Measurements from ENCODE around the gene NDUFAF8.

Gene NDUFAF8

DNA sequence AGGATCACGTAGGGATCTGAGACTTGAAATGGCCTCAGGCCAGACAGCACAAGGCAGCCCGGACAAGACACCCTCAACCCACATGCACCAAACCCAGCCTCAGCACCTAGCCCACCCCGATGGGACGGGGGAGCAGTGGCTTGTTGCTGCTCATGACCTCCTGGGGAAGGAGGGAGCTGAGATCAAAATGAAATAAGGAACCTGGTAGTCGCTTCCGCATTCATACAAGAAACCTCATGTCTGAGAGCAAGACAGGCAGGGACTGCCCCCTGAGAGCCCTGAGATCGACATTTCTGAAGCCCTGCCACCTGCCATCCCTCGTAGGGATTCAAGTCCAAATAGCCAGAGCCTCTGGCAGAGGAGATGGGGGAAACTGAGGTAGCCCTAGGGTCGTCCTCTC lies 10.7 kb upstream of the NDUFAF8 start:
- peaks cover 4% of the 10 kb centered on the region for H3K27me3 Mint-ChIP-seq (ENCODE audit: low read depth)
- no peaks in the 10 kb centered on the region for H3K9me3 Mint-ChIP-seq
- peaks cover 9% of the 10 kb centered on the region for H3K4me1 Mint-ChIP-seq (ENCODE audit: low read depth)
- no peak overlapping the region for H3K4me3 Mint-ChIP-seq
- peaks cover 13% of the 10 kb centered on the region for H3K36me3 Mint-ChIP-seq (ENCODE audit: low read depth)
- no peak overlapping the region for H3K27ac Mint-ChIP-seq

DNA sequence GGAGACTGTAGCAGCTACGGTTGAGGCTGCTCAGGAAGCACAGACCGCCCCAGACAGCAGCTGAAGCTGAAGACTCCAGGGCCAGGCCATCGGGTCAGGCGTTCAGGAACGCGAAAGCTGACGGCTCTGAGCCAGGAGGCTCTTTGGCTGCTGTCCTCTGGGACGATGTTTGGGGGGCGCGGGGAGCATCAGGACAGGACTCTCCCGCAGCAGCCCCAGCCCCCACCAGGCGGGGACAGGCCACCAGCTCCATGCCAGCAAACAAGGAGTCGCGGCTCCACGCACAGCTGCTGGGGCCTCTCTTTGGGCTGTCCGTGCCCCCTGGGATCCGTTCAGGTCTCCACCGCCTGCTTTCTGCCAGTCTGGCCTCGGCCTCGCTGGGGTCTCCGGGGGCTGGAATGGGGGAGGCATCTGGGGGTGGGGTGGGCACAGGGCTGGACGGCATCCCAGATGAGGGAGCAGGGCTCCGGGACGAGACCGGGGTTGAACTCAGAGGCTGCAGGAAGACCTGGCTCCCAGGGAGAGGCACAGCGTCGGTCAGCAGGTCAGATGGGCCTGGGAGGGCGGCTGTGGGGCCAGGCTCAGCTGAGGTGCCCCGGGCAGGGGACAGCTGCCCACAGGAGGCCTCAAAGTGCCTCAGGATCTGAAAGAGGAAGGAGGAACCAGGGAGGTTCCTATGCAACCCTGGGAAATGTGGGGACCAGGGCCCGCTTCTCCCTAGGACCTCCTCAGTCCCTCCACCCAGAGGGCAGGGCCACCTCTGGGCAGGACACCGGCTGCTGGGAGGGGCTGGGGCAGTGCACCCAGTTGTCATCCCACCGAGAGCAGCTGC lies 10.1 kb upstream of the NDUFAF8 start:
- H3K4me3 Mint-ChIP-seq = no peak overlapping the region
- H3K27ac Mint-ChIP-seq = no peak overlapping the region
- peaks cover 4% of the 10 kb centered on the region for H3K27me3 Mint-ChIP-seq (ENCODE audit: low read depth)
- peaks cover 3% of the 10 kb centered on the region for H3K4me1 Mint-ChIP-seq (ENCODE audit: low read depth)
- H3K9me3 Mint-ChIP-seq = no peaks in the 10 kb centered on the region
- peaks cover 13% of the 10 kb centered on the region for H3K36me3 Mint-ChIP-seq (ENCODE audit: low read depth)

DNA sequence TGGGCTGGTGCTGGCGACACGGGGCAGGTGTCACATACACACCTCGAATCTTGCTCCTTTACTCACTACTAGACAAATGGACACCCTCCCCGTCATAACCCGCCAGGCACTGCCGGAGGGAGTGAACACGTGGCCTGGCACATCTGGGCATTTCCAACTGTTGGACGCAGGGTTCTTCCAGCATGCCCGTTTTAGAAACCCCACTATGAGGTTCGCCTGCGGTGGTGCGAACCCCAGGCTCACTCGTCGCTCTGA lies 9.5 kb upstream of the NDUFAF8 start:
- Mint-ChIP-seq H3K9me3 (no peaks in the 10 kb centered on the region), H3K4me1 (ENCODE audit: low read depth) (peaks cover 3% of the 10 kb centered on the region), H3K27ac (no peak overlapping the region), H3K27me3 (ENCODE audit: low read depth) (peaks cover 4% of the 10 kb centered on the region), H3K36me3 (ENCODE audit: low read depth) (peaks cover 13% of the 10 kb centered on the region), H3K4me3 (no peak overlapping the region)

DNA sequence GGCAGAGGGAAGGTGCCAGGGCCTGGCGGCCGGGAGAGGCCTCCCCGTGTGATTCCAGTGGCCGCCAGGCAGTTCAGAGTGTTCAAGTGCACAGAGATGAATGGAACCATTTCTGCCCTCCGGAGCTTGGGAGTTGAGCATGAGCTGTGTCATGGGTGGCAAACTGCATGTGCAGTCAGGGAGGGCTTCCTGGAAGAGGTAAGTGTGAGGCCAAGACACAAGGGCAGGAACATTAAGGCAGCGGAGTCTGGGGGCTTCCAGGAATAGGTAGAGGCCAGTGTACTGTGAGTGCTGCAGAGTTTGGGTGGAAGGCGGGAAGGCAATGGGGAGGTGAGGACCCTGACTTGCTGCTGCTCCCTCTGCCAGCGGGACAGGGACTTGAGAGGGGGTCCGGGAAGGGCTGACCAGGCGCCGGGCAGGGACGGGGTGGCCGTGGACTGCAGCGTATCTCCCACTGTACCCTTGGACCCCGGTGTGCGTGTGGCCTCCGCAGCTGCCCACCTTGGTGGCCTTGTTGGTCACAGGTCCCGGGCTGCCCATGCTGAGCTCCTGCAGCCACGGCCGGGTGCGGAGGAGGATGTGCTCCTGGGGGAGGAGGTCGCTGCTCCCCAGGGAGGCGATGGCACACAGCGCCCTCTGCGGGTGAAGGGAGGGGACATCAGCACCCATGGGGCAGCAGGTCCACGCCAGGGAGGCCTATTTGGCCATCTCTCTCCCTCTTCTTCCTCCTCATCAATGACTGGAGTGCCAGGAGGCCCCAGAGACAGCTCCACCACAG lies 8.9 kb upstream of the NDUFAF8 start:
- Mint-ChIP-seq H3K4me3 (no peak overlapping the region), H3K36me3 (ENCODE audit: low read depth) (peaks cover 15% of the 10 kb centered on the region), H3K9me3 (no peaks in the 10 kb centered on the region), H3K27me3 (ENCODE audit: low read depth) (peaks cover 4% of the 10 kb centered on the region), H3K4me1 (ENCODE audit: low read depth) (peaks cover 7% of the 10 kb centered on the region), H3K27ac (no peak overlapping the region)

DNA sequence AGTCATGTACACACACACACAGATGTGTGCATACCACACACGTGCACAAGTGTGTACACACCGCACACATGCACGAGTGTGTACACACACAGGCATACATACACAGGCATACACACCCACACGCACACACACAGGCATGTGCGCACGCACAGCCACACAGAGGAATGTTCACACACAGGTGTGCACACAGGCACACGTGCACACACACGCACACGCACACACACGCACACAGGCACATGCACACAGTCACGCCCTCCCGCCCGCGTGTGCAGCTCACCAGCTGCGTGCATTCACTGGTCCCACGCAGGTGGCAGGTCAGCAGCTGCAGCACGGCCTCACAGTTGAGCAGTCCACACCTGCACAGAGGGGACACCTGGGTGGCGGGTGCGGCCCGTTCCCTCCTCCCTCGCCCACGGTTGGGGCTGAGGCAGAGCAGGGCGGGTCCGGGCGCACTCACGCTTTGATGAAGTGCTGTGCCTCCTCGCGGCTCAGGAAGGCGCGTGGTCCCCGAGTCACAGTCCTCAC lies 7.9 kb upstream of the NDUFAF8 start:
- H3K4me1 Mint-ChIP-seq (ENCODE audit: low read depth) = peaks cover 7% of the 10 kb centered on the region
- H3K27ac Mint-ChIP-seq = no peak overlapping the region
- no peaks in the 10 kb centered on the region for H3K9me3 Mint-ChIP-seq
- peaks cover 15% of the 10 kb centered on the region for H3K36me3 Mint-ChIP-seq (ENCODE audit: low read depth)
- H3K4me3 Mint-ChIP-seq = no peak overlapping the region
- H3K27me3 Mint-ChIP-seq (ENCODE audit: low read depth) = peaks cover under 1% of the 10 kb centered on the region

DNA sequence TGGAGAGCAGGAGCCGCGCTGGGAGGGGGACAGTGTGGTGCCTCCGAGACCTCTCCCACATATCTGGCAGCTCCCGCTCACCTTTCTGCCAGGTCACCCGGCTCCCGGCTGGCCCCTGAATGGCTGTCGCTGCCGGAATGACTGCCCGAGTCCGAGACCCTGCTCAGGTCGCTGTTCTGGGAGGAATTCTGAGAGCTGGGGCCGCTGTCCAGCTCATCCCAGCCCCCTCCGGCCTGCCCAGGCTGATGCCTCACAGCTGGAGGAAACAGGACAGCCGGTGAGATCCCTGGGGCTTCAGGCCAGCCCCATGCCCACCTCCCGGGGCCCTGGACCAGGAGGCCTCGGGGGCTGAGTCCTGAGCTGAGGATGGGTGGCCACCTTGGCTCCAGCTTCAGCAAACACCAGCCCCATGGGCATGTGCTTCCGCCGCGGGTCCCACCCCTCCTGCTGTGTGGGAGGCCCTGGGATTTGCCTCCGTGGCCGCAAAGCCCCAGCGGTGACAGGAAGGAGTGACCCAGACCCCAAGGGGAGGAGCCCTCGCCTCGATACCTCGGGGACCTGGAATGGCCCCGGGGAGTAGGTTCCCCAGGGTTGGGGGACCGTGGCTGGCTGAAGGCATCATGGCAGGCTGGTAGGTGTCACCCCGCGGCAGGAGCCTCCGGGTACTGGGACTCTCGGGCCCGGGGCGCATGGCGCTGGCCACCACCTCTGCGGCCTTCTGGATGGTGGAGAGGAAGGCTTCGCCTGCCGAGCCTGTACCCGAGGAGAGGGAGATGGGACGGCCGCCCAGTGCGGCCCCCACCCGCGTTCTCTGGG lies 7.1 kb upstream of the NDUFAF8 start:
- Mint-ChIP-seq H3K4me3 (no peak overlapping the region), H3K4me1 (ENCODE audit: low read depth) (peaks cover 7% of the 10 kb centered on the region), H3K27ac (no peak overlapping the region), H3K27me3 (ENCODE audit: low read depth) (no peaks in the 10 kb centered on the region), H3K36me3 (ENCODE audit: low read depth) (peaks cover 15% of the 10 kb centered on the region), H3K9me3 (no peaks in the 10 kb centered on the region)

DNA sequence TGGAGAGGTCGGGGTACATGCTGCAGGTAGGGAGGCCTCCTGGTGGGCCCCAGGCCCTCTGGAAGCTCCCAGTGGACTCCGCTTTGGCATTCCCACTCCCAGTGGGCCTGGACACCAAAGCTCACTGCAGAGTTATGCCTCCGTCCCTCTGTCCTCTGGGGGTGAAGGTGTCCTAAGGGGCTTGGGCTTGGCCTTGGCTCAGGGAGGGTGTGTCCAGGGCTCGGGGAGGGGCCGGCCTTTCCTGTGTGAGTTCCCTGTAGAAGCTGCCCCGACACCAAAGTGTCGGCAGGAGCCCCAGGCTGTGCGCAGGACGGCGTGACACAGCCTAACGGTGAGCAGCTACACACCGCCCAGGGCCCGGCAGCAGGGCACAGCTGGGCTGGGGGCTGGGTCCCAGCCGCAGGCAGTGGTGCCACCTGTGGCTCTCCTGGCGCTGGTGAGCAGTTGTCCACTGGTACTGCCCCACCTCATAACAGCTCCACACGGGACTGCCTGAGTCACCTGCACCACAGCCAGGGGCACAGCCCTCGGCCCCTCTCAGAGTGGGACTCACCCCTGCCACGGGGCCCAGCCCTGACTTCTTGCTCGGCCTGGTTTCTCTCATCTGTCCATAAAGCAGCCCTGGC lies 6.4 kb upstream of the NDUFAF8 start:
- no peak overlapping the region for H3K4me3 Mint-ChIP-seq
- H3K36me3 Mint-ChIP-seq (ENCODE audit: low read depth) = peaks cover 12% of the 10 kb centered on the region
- peaks cover 11% of the 10 kb centered on the region for H3K4me1 Mint-ChIP-seq (ENCODE audit: low read depth)
- H3K27ac Mint-ChIP-seq = no peak overlapping the region
- no peaks in the 10 kb centered on the region for H3K9me3 Mint-ChIP-seq
- H3K27me3 Mint-ChIP-seq (ENCODE audit: low read depth) = no peaks in the 10 kb centered on the region

DNA sequence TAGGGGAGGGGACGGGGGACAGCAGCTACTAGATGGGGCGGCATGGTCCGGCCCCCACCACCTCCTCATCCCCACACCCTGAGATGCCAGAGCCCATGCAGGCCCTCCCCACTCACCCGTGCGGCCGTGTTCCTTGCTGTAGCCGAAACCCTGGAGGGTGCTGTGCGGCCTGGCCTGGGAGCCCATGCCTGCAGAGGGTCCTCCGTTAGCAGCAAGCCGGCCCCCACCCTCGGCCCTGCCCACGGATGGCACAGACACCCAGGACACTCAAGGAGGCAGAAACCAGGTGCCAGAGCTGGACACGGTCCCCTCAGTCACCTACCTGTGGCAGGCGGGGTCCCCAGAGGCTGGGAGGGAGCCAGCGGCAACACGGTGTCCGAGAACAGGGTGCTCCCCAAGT lies 5.8 kb upstream of the NDUFAF8 start:
- H3K9me3 Mint-ChIP-seq = no peaks in the 10 kb centered on the region
- no peak overlapping the region for H3K4me3 Mint-ChIP-seq
- peaks cover 14% of the 10 kb centered on the region for H3K4me1 Mint-ChIP-seq (ENCODE audit: low read depth)
- H3K36me3 Mint-ChIP-seq (ENCODE audit: low read depth) = peaks cover 12% of the 10 kb centered on the region
- no peaks in the 10 kb centered on the region for H3K27me3 Mint-ChIP-seq (ENCODE audit: low read depth)
- no peak overlapping the region for H3K27ac Mint-ChIP-seq

DNA sequence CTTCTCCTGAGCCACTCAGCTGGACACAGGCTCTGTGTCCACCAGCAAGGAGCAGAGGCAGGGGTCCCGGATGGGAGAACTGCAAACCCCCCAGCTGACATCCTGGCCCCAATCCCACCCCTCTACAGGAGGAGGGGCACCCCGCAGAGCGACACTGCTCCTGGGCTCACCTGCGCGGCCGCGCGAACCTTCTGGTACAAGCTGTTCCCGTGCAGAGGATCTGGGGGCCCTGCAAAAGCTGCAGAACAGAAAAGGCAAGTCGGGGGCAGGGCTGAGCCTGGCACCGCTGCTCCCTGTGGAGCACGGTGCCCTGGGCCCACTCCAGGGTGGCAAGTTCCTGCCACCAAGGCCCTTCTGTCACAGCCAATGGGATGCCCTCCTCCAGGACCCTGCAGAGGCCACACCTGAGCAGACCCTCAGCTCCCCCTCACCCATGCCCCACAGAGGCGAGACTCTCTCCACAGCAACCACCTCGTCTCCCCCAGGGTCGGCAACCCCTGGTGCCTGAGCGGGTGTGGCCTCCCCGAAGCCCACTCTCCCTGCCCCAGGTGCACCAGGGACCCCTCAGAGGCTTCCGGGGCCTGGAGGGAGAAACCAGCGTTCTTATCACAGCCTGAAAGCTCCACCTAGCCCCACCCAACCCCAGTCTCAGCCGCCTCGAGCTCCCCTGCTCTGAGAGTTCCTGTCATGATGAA lies 5.2 kb upstream of the NDUFAF8 start:
- Mint-ChIP-seq H3K27me3 (ENCODE audit: low read depth) (no peaks in the 10 kb centered on the region), H3K4me1 (ENCODE audit: low read depth) (peaks cover 14% of the 10 kb centered on the region), H3K36me3 (ENCODE audit: low read depth) (peaks cover 12% of the 10 kb centered on the region), H3K27ac (no peak overlapping the region), H3K4me3 (no peak overlapping the region), H3K9me3 (no peaks in the 10 kb centered on the region)

DNA sequence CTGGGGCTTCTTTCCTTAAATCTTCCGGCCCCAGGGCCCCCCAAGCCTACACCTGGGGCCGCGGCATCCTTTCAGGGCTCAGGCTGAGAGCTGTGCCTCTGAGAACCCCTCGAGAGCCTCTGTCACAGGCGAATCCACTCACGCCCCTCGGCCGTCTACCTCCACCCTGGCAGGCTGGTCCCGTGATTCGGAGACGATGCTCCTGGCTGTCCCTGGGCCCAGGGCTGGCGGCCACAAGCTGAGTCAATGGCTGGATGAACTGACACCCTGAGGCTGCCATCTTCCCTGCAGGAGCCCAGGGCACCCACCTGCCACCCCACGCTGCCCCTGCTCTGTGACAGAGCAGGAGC lies 4.6 kb upstream of the NDUFAF8 start:
- H3K4me1 Mint-ChIP-seq (ENCODE audit: low read depth) = peaks cover 14% of the 10 kb centered on the region
- H3K27ac Mint-ChIP-seq = no peak overlapping the region
- peaks cover 12% of the 10 kb centered on the region for H3K36me3 Mint-ChIP-seq (ENCODE audit: low read depth)
- H3K4me3 Mint-ChIP-seq = no peak overlapping the region
- no peaks in the 10 kb centered on the region for H3K9me3 Mint-ChIP-seq
- H3K27me3 Mint-ChIP-seq (ENCODE audit: low read depth) = no peaks in the 10 kb centered on the region

DNA sequence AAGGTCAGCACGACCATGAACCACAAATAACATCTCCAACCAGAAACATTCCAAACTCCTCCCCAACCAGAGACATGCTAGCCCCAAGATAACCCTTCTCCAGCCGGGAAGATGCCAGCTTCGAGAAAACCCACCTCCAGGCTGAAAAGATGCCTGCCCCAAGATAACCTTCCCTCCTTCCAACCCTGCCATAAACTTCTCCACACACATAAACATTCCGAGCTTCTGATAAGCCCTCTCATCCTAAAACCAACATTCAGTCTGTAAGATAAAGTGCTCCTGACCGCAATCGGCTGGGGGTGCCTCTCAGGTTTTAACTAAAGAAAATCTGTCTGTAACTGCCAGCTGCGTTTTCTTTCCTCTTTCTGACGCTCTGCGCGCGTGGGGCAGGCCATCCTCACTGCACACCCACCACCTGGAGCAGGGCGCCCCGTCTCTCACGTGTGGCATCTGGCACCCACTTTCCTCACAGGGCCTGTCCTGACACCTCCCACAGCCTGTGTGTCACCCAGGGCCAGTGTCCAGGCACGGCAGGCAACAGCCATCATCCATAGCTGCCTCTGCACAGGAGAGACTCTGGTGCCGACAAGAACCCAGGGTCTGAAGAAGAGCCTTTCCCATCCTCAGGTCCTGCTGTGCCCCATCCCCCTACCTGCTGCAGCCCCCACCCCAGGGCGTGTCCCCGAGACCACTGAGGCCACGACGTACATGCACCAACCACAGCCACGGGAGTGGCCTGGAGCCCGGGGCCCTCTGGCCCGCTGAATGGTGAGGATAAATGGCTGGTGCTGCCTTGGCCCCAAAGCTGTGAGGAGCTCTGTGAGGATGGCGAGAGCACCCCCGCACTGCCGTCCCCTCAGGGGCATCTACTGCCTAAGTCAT lies 3.9 kb upstream of the NDUFAF8 start:
- H3K9me3 Mint-ChIP-seq = no peaks in the 10 kb centered on the region
- no peaks in the 10 kb centered on the region for H3K27me3 Mint-ChIP-seq (ENCODE audit: low read depth)
- H3K4me3 Mint-ChIP-seq = no peak overlapping the region
- H3K27ac Mint-ChIP-seq = no peak overlapping the region
- peaks cover 15% of the 10 kb centered on the region for H3K4me1 Mint-ChIP-seq (ENCODE audit: low read depth)
- peaks cover 9% of the 10 kb centered on the region for H3K36me3 Mint-ChIP-seq (ENCODE audit: low read depth)

DNA sequence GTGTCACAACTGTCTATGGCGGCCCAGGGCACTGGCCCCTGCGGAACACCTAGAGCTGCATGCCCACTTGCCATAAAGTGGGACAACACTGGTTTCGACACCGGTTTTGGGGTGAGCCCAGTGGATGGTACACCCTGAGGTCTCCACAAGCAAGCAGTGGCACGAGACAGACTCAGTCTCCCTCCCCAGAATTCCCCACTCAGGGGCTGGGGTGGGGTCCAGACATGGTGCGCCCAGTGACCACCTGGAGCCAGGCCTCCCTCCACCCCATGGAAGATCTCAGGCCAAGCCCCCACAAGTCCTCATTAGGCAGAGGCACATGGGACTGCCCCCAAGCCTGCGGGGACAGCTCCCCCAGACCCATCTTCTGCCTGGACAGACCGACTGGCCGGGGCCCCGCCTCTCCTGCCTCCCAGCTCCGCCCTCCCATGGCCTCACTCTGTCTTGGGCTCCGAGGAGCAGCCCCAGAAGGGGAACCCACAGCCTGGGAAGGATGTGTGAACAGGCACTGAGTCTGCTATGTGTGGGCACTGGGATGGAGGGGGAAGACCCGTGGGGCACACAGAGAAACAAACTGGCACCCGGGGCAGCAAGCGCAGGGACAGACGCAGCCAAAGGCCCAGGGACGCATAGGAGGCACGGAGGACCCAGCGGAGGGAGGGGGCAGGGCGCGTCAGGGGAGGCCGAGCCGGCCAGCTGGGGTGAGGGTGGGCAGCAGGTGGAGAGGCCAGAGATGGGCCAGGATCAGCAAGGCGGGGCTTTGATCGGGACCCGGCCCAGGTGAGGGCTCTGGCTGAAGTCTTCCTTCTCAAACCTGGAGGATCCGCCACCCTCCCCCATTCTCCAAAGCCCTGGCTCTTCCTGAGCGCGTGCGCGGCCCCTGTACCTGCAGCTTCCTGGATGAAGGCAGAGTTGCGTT lies 3.0 kb upstream of the NDUFAF8 start:
- H3K4me3 Mint-ChIP-seq = no peak overlapping the region
- H3K9me3 Mint-ChIP-seq = no peaks in the 10 kb centered on the region
- peaks cover 22% of the 10 kb centered on the region for H3K4me1 Mint-ChIP-seq (ENCODE audit: low read depth)
- H3K27ac Mint-ChIP-seq = no peak overlapping the region
- peaks cover 9% of the 10 kb centered on the region for H3K36me3 Mint-ChIP-seq (ENCODE audit: low read depth)
- H3K27me3 Mint-ChIP-seq (ENCODE audit: low read depth) = no peaks in the 10 kb centered on the region

Measured in T-helper 1 cell treated with Interleukin-12 subunit alpha and Interleukin-12 subunit beta and Interleukin-4 antibody, amounts not matched to agents 30 μg/mL and 1 μg/mL, for 36 hours (primary cell).